Kasumi-1 (cell line): ENCODE measurements around the gene AMY1A.
"Not testable (repeated sequence)": the region's sequence is repeated elsewhere in the genome, so short reads cannot be mapped to it uniquely, and the experiment has no call there.

Experiments used
- DNase-seq, 2 experiments: peaks; one replicate each; lab custom pipeline; 2025; lab: John Stamatoyannopoulos, UW

Gene AMY1A

GRCh38 chr1:103655460-103655859, at the start of gene AMY1A:
TSS of gene AMY1A (plus strand) at chr1:103655760. CDS start at chr1:103656331, 571 bp downstream.
- DNase-seq: not testable (repeated sequence)

GRCh38 chr1:103616362-103616761, 39.2 kb upstream of the AMY1A start:
- DNase-seq: no peak

DNA sequence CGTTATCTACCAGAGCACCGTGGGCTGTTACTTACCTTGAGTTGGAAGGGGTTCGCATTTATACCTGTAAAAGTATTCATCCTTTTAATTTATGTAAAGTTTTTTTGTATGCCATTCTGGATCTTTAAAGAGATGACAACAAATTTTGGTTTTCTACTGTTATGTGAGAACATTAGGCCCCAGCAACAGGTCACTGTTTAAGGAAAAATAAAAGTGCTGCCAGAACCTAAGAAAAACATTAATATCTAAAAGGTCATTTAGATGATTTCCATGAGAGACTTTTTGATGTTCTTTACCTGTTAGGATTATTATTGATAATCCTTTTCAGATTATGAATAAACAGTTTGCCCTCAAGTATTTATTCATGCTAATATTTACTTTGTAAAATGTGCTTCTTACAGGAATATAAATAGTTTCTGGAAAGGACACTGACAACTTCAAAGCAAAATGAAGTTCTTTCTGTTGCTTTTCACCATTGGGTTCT, 38.5 kb upstream of the AMY1A start, which contains the start of gene AMY2A:
AMY2A (plus strand) TSS at position 434 of the 484 bp plus-strand sequence; CDS start at position 448, 14 bp downstream.
- not testable (repeated sequence) for DNase-seq

DNA sequence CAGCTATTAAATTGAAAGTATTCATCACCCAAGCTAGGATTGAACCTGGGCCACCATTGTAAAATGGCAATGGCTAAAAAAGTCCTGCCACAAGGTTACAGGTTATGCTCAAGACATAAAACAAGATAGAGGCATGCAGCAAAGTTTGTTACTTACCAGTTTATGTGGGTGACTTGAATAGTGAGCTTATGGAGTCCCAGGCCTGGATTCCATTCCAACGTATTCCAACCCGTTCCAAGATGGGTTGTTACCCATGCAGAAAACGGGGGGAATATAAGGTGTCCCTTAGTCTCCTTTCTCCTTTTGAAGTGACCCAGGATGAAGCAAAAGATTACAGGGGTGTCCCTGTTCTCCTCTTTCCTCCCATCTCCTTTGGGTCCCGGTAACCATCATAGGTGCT, 28.1 kb upstream of the AMY1A start:
- not testable (repeated sequence) for DNase-seq

DNA sequence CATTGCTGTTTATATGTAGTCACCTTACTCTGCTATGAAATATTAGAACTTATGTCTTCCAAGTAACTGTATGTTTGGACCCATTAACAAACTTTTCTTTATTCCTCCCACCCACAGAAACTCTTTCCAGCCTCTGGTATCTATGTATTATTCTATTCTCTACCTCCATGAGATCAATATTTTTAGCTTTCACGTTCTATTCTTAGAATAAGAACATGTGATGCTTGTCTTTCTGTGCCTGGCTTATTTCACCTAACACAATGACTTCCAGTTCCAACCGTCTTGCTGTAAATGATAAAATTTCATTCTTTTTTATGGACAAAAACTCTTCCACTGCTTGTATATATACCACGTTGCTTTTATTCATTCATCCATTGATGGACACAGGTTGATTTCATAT, 14.4 kb upstream of the AMY1A start:
- DNase-seq: not testable (repeated sequence)

DNA sequence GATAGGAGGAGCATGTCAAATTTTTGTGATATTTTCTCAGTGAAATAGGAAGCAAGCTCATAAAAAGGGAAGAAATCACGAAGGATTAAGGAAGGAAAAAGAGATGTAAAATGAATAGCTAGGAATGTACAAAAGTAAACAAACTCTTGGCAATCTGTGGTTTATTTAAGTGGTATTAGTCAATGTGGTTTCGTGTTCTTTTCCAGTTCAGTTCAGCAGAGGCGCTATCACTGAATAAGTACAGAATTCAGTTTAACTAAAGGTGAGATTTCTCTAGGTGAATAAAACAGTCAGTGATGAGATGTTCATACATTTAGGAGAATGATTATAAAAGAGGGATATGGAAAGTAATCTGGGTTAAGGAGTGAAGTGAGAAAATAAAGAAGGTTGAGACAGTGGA, 11.7 kb upstream of the AMY1A start:
- not testable (repeated sequence) for DNase-seq

DNA sequence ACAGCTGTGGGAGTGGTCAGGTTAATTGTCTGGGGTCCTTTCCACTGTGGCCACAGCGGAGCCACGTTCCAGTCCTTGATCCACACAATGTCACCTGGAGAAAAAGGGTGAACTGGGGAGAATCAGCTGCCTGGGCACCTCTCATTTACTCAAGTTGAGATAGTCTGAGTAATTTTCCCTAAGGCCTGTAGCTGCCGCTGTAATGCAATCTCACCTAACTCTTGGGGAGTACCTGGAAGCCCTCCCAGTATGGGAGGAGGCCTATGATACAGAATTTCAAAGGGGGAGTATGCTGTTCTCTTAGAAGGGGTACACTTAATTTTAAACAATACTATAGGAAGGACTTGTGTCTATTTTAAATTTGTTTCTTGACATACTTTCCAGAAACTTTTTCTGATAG, 5.3 kb upstream of the AMY1A start:
- not testable (repeated sequence) for DNase-seq

GRCh38 chr1:103650889-103651288, 4.7 kb upstream of the AMY1A start:
- not testable (repeated sequence) for DNase-seq

DNA sequence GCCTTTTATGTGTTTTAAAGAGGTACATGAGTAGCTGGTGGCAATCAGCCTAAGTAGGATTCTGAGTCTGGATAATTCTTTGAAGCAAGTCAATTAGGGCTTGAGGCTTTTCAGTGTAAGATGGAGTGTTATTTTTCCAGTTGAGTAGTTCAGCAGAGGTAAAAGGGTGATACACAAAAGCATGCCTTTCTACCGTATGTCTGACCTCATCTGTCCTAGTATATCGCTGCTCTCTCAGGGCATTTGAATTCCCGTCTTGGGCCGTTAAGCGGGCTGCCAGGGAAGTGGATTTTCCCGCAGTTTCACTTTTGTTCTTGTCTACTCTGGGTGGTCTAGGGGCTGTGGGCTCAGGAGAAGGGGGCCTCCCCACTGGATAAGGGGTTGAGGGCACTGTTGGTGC, 1.4 kb upstream of the AMY1A start:
- DNase-seq: not testable (repeated sequence)

GRCh38 chr1:103676335-103676734, 20.8 kb downstream of the AMY1A start:
- not testable (repeated sequence) for DNase-seq

DNA sequence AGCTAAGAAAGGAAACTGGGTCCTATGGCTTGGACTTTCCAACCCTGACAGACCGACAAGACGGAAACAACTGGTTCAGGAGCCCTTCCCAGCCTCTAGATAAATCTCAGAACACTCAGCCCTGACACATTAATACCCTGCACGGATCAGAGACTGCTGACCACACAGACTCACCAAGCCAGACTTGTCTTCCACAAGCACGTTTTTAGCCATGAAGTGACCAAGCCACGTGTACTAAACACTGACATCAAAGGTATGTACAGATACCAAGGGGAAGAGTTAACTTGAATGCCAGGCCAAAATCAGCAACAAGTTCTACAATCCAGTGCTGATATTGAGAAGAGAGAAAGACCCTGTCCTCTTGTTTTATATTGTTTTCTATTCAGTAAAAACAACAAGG, 40.5 kb downstream of the AMY1A start, which contains the start of gene AMY1B:
AMY1B (minus strand) TSS at position 101 of the 400 bp plus-strand sequence. CDS start 571 bp downstream, outside the sequence.
- DNase-seq: not testable (repeated sequence)

GRCh38 chr1:103697430-103697829, 41.9 kb downstream of the AMY1A start:
- not testable (repeated sequence) for DNase-seq

GRCh38 chr1:103700669-103701068, 45.1 kb downstream of the AMY1A start:
- DNase-seq: not testable (repeated sequence)

DNA sequence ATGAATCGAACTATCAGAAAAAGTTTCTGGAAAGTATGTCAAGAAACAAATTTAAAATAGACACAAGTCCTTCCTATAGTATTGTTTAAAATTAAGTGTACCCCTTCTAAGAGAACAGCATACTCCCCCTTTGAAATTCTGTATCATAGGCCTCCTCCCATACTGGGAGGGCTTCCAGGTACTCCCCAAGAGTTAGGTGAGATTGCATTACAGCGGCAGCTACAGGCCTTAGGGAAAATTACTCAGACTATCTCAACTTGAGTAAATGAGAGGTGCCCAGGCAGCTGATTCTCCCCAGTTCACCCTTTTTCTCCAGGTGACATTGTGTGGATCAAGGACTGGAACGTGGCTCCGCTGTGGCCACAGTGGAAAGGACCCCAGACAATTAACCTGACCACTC, 45.7 kb downstream of the AMY1A start:
- not testable (repeated sequence) for DNase-seq

- not testable (repeated sequence) for DNase-seq
Observed at GRCh38 chr1:103707670-103708069, 52.1 kb downstream of the AMY1A start.

DNA sequence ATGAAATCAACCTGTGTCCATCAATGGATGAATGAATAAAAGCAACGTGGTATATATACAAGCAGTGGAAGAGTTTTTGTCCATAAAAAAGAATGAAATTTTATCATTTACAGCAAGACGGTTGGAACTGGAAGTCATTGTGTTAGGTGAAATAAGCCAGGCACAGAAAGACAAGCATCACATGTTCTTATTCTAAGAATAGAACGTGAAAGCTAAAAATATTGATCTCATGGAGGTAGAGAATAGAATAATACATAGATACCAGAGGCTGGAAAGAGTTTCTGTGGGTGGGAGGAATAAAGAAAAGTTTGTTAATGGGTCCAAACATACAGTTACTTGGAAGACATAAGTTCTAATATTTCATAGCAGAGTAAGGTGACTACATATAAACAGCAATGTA, 54.8 kb downstream of the AMY1A start:
- DNase-seq: not testable (repeated sequence)
